ENCODE measurements around the gene FLT1.

Gene FLT1

GRCh38 chr13:28349371-28349770 lies 145.6 kb downstream of the FLT1 start:
- Histone ChIP-seq H3K9me2 (ENCODE audit: low read depth, low read length) (no peaks in the 10 kb centered on the region), H3K4me2 (ENCODE audit: low read length) (no peak overlapping the region), H3K27ac (ENCODE audit: low read depth, low read length, poor library complexity, severe bottlenecking) (no peak overlapping the region), H3K9me3 (ENCODE audit: low read length) (no peaks in the 10 kb centered on the region), H3K9ac (ENCODE audit: low read length) (no peak overlapping the region), H3K4me3 (ENCODE audit: low read depth, low read length, poor library complexity, severe bottlenecking) (no peak overlapping the region), H3F3A (ENCODE audit: insufficient read depth, low read length) (no peaks in the 10 kb centered on the region), H2AFZ (ENCODE audit: low read length) (no peak overlapping the region), H3K27me3 (ENCODE audit: insufficient read depth, low read length) (no peaks in the 10 kb centered on the region), H4K20me1 (ENCODE audit: insufficient read depth, low read length) (no peaks in the 10 kb centered on the region), H3K4me1 (ENCODE audit: insufficient read depth, low read length, severe bottlenecking) (no peaks in the 10 kb centered on the region), H3K79me2 (ENCODE audit: insufficient read depth, low read length) (no peaks in the 10 kb centered on the region), H3K36me3 (ENCODE audit: insufficient read depth, low read length) (no peaks in the 10 kb centered on the region)
- TF ChIP-seq EZH2 (IDR thresholded peaks at IDR 0.05; ENCODE audit: borderline replicate concordance, low read length): no peak
- no peak for TF ChIP-seq CTCF (IDR thresholded peaks at IDR 0.05; ENCODE audit: low read length)

- Histone ChIP-seq H3K27me3 (ENCODE audit: insufficient read depth, low read length) (no peaks in the 10 kb centered on the region), H3F3A (ENCODE audit: insufficient read depth, low read length) (no peaks in the 10 kb centered on the region), H3K9me3 (ENCODE audit: low read length) (no peaks in the 10 kb centered on the region), H3K79me2 (ENCODE audit: insufficient read depth, low read length) (no peaks in the 10 kb centered on the region), H2AFZ (ENCODE audit: low read length) (no peak overlapping the region), H3K4me3 (ENCODE audit: low read depth, low read length, poor library complexity, severe bottlenecking) (no peak overlapping the region), H3K4me2 (ENCODE audit: low read length) (no peak overlapping the region), H3K4me1 (ENCODE audit: insufficient read depth, low read length, severe bottlenecking) (no peaks in the 10 kb centered on the region), H3K27ac (ENCODE audit: low read depth, low read length, poor library complexity, severe bottlenecking) (no peak overlapping the region), H3K9me2 (ENCODE audit: low read depth, low read length) (no peaks in the 10 kb centered on the region), H3K36me3 (ENCODE audit: insufficient read depth, low read length) (no peaks in the 10 kb centered on the region), H4K20me1 (ENCODE audit: insufficient read depth, low read length) (no peaks in the 10 kb centered on the region), H3K9ac (ENCODE audit: low read length) (no peak overlapping the region)
- no peak for TF ChIP-seq CTCF (IDR thresholded peaks at IDR 0.05; ENCODE audit: low read length)
- TF ChIP-seq EZH2 (IDR thresholded peaks at IDR 0.05; ENCODE audit: borderline replicate concordance, low read length): no peak
Measured at GRCh38 chr13:28347456-28348371, 147.2 kb downstream of the FLT1 start.

GRCh38 chr13:28346154-28346553 lies 148.8 kb downstream of the FLT1 start:
- Histone ChIP-seq H3K36me3 (ENCODE audit: insufficient read depth, low read length) (no peaks in the 10 kb centered on the region), H3K4me1 (ENCODE audit: insufficient read depth, low read length, severe bottlenecking) (no peaks in the 10 kb centered on the region), H3K9me3 (ENCODE audit: low read length) (no peaks in the 10 kb centered on the region), H3F3A (ENCODE audit: insufficient read depth, low read length) (no peaks in the 10 kb centered on the region), H3K79me2 (ENCODE audit: insufficient read depth, low read length) (no peaks in the 10 kb centered on the region), H3K9ac (ENCODE audit: low read length) (no peak overlapping the region), H3K27me3 (ENCODE audit: insufficient read depth, low read length) (no peaks in the 10 kb centered on the region), H3K4me3 (ENCODE audit: low read depth, low read length, poor library complexity, severe bottlenecking) (no peak overlapping the region), H3K4me2 (ENCODE audit: low read length) (no peak overlapping the region), H3K9me2 (ENCODE audit: low read depth, low read length) (no peaks in the 10 kb centered on the region), H4K20me1 (ENCODE audit: insufficient read depth, low read length) (no peaks in the 10 kb centered on the region), H3K27ac (ENCODE audit: low read depth, low read length, poor library complexity, severe bottlenecking) (no peak overlapping the region), H2AFZ (ENCODE audit: low read length) (no peak overlapping the region)
- TF ChIP-seq CTCF (IDR thresholded peaks at IDR 0.05; ENCODE audit: low read length) (no peak), EZH2 (IDR thresholded peaks at IDR 0.05; ENCODE audit: borderline replicate concordance, low read length) (no peak)

All from OCI-LY1 (cell line).